ENCODE data around the gene APEX2.

The APEX2 gene

GRCh38 chrX:55057675-55058249, 57.6 kb downstream of the APEX2 start:
- DNase-seq, result peak; percentile 22
- no peak overlapping the region for H3K27ac Mint-ChIP-seq
- peaks cover 11% of the 10 kb centered on the region for H3K4me1 Mint-ChIP-seq
- peaks cover 7% of the 10 kb centered on the region for H3K27me3 Mint-ChIP-seq (ENCODE audit: low read depth, poor library complexity)
- no peaks in the 10 kb centered on the region for H3K36me3 Mint-ChIP-seq (ENCODE audit: low read depth)
- H3K4me3 Mint-ChIP-seq, result peak overlapping the region; percentile 27
- peaks cover 36% of the 10 kb centered on the region for H3K9me3 Mint-ChIP-seq
- peak; percentile 70 for TF ChIP-seq CTCF (IDR thresholded peaks at IDR 0.05)

All from nephron progenitor cell (in vitro differentiated cells).